ENCODE results near the gene NYAP2.

Gene NYAP2

DNA sequence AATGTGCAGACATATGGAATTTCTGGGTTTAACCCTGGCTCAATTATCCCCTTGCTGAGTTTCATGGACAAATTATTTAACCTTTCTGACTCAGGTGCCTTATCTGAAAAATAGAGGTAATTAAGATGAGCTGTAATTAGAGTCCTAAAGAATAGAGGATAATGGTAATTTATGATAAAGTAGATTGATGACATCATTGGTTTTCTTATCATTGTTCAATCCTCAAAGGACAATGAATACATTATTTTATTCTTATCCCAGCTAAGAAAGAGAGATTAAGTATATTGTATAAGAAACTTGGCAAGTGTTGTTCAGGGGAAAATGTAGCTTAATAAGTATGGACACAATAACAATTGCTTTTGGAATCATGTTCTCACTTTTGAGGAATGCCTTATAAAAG, 279.3 kb downstream of the NYAP2 start:
- Histone ChIP-seq H2BK15ac (ENCODE audit: low read length) (no peak overlapping the region), H2AK5ac (ENCODE audit: low read depth, low read length) (no peak overlapping the region), H2BK120ac (ENCODE audit: low read depth, low read length) (no peak overlapping the region), H4K8ac (ENCODE audit: low read depth, low read length) (no peak overlapping the region), H3K9me3 (replicated peaks in 1 of 2; ENCODE audit: control insufficient read depth in 2 of 2, insufficient read depth in 1 of 2, low read depth in 1 of 2, low read length in 2 of 2) (no peaks in the 10 kb centered on the region), H3K4me3 (ENCODE audit: low read length in 2 of 2) (no peak overlapping the region), H3K27ac (replicated peaks; ENCODE audit: low read length) (no peak overlapping the region), H2BK5ac (ENCODE audit: low read length) (no peak overlapping the region), H3K4ac (ENCODE audit: low read length) (no peak overlapping the region), H3K14ac (ENCODE audit: low read length) (no peak overlapping the region), H3K4me1 (ENCODE audit: control insufficient read depth in 2 of 2, insufficient read depth in 1 of 2, low read depth in 1 of 2, low read length in 2 of 2) (peaks cover 0 to 1% of the 10 kb centered on the region in 2 donors), H3K18ac (ENCODE audit: low read length) (no peak overlapping the region), H3K36me3 (replicated peaks in 1 of 2; ENCODE audit: control insufficient read depth in 2 of 2, insufficient read depth in 2 of 2, low read length in 2 of 2) (no peaks in the 10 kb centered on the region), H3K27me3 (ENCODE audit: control insufficient read depth in 3 of 3, insufficient read depth in 3 of 3, low read depth in 1 of 3, low read length in 3 of 3) (no peaks in the 10 kb centered on the region), H4K91ac (ENCODE audit: low read depth, low read length, poor library complexity) (no peak overlapping the region), H3K9ac (ENCODE audit: low read depth, low read length, poor library complexity) (no peak overlapping the region), H3K79me1 (ENCODE audit: low read depth, low read length) (no peaks in the 10 kb centered on the region), H2AFZ (ENCODE audit: low read length) (no peak overlapping the region), H3K4me2 (ENCODE audit: insufficient read depth, low read length, poor library complexity, severe bottlenecking) (no peak overlapping the region), H3K23ac (ENCODE audit: low read depth, low read length, poor library complexity) (no peak overlapping the region), H2BK12ac (ENCODE audit: low read length) (no peak overlapping the region)
- DNase-seq (ENCODE audit: low spot score): no peak

DNA sequence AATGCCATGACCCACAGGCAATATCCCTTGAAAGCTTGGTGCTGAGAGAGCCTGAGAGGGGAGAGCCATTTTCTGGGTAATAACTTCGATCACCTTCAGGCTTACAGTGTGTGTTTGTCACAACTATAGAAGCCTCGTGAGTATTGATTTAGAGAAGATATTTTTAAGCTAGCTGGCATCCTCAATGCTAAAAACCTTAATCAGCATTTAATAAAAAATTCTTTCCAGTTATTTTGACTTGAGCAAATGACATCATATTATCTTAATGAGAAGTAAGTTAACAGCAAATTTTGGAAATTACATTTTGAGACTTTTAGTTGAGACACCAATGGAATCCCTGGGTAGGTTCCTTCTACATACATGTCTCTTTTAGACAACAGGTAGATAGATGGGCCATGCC, 283.7 kb downstream of the NYAP2 start:
- DNase-seq (ENCODE audit: low spot score): no peak
- H3K36me3 ChIP-seq (replicated peaks in 1 of 2; ENCODE audit: control insufficient read depth in 2 of 2, insufficient read depth in 2 of 2, low read length in 2 of 2): no peaks in the 10 kb centered on the region
- H3K9ac ChIP-seq (ENCODE audit: low read depth, low read length, poor library complexity): no peak overlapping the region
- H3K18ac ChIP-seq (ENCODE audit: low read length): no peak overlapping the region
- WGBS, 2 donors (ENCODE audit: extremely low coverage in 2 of 2, insufficient read length in 2 of 2, insufficient replicate concordance in 1 of 2): no CpG with 5 or more reads among the region's 2 CpGs
- H3K23ac ChIP-seq (ENCODE audit: low read depth, low read length, poor library complexity): no peak overlapping the region
- H3K14ac ChIP-seq (ENCODE audit: low read length): no peak overlapping the region
- H3K4me1 ChIP-seq (ENCODE audit: control insufficient read depth in 2 of 2, insufficient read depth in 1 of 2, low read depth in 1 of 2, low read length in 2 of 2): no peaks in the 10 kb centered on the region
- H3K4ac ChIP-seq (ENCODE audit: low read length): no peak overlapping the region
- H4K91ac ChIP-seq (ENCODE audit: low read depth, low read length, poor library complexity): no peak overlapping the region
- H3K79me1 ChIP-seq (ENCODE audit: low read depth, low read length): no peaks in the 10 kb centered on the region
- no peaks in the 10 kb centered on the region for H3K27me3 ChIP-seq (ENCODE audit: control insufficient read depth in 3 of 3, insufficient read depth in 3 of 3, low read depth in 1 of 3, low read length in 3 of 3)
- no peak overlapping the region for H2BK15ac ChIP-seq (ENCODE audit: low read length)
- no peak overlapping the region for H3K4me2 ChIP-seq (ENCODE audit: insufficient read depth, low read length, poor library complexity, severe bottlenecking)
- no peak overlapping the region for H2BK5ac ChIP-seq (ENCODE audit: low read length)
- no peak overlapping the region for H2BK120ac ChIP-seq (ENCODE audit: low read depth, low read length)
- no peak overlapping the region for H2AFZ ChIP-seq (ENCODE audit: low read length)
- no peak overlapping the region for H3K27ac ChIP-seq (replicated peaks; ENCODE audit: low read length)
- H2BK12ac ChIP-seq (ENCODE audit: low read length): no peak overlapping the region
- H3K9me3 ChIP-seq (replicated peaks in 1 of 2; ENCODE audit: control insufficient read depth in 2 of 2, insufficient read depth in 1 of 2, low read depth in 1 of 2, low read length in 2 of 2): no peaks in the 10 kb centered on the region
- H4K8ac ChIP-seq (ENCODE audit: low read depth, low read length): no peak overlapping the region
- no peak overlapping the region for H2AK5ac ChIP-seq (ENCODE audit: low read depth, low read length)
- H3K4me3 ChIP-seq (ENCODE audit: low read length in 2 of 2): no peak overlapping the region

DNA sequence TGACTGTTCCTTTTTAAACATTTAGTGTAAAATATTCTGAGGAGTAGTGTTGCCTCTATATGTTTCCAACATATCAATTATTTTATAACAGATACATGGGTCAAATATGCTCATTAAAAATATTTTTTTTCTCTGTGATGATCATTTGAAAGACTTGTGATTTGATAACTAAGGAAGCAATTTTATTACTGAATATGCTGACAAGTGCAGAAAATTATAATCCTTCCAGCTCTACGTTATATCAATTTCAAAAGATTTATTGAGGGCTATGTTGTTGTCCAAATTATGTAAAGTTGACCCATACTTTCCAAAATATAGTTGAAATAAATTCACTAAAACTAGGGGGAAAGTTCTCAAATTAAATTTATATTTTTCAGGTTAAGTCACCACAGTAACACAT, 290.6 kb downstream of the NYAP2 start:
- WGBS, 2 donors (ENCODE audit: extremely low coverage in 2 of 2, insufficient read length in 2 of 2, insufficient replicate concordance in 1 of 2): no CpG with 5 or more reads among the region's 1 CpG
- Histone ChIP-seq H3K9me3 (replicated peaks in 1 of 2; ENCODE audit: control insufficient read depth in 2 of 2, insufficient read depth in 1 of 2, low read depth in 1 of 2, low read length in 2 of 2) (no peaks in the 10 kb centered on the region), H3K18ac (ENCODE audit: low read length) (no peak overlapping the region), H3K27me3 (ENCODE audit: control insufficient read depth in 3 of 3, insufficient read depth in 3 of 3, low read depth in 1 of 3, low read length in 3 of 3) (no peaks in the 10 kb centered on the region), H4K91ac (ENCODE audit: low read depth, low read length, poor library complexity) (no peak overlapping the region), H3K23ac (ENCODE audit: low read depth, low read length, poor library complexity) (no peak overlapping the region), H3K79me1 (ENCODE audit: low read depth, low read length) (no peaks in the 10 kb centered on the region), H2BK12ac (ENCODE audit: low read length) (no peak overlapping the region), H3K4ac (ENCODE audit: low read length) (no peak overlapping the region), H3K36me3 (replicated peaks in 1 of 2; ENCODE audit: control insufficient read depth in 2 of 2, insufficient read depth in 2 of 2, low read length in 2 of 2) (no peaks in the 10 kb centered on the region), H2BK15ac (ENCODE audit: low read length) (no peak overlapping the region), H3K14ac (ENCODE audit: low read length) (no peak overlapping the region), H2AK5ac (ENCODE audit: low read depth, low read length) (no peak overlapping the region), H3K4me2 (ENCODE audit: insufficient read depth, low read length, poor library complexity, severe bottlenecking) (no peak overlapping the region), H3K27ac (replicated peaks; ENCODE audit: low read length) (no peak overlapping the region), H2AFZ (ENCODE audit: low read length) (no peak overlapping the region), H3K4me3 (ENCODE audit: low read length in 2 of 2) (no peak overlapping the region), H2BK120ac (ENCODE audit: low read depth, low read length) (no peak overlapping the region), H3K9ac (ENCODE audit: low read depth, low read length, poor library complexity) (no peak overlapping the region), H4K8ac (ENCODE audit: low read depth, low read length) (no peak overlapping the region), H3K4me1 (ENCODE audit: control insufficient read depth in 2 of 2, insufficient read depth in 1 of 2, low read depth in 1 of 2, low read length in 2 of 2) (no peaks in the 10 kb centered on the region), H2BK5ac (ENCODE audit: low read length) (no peak overlapping the region)
- no peak for DNase-seq (ENCODE audit: low spot score)

DNA sequence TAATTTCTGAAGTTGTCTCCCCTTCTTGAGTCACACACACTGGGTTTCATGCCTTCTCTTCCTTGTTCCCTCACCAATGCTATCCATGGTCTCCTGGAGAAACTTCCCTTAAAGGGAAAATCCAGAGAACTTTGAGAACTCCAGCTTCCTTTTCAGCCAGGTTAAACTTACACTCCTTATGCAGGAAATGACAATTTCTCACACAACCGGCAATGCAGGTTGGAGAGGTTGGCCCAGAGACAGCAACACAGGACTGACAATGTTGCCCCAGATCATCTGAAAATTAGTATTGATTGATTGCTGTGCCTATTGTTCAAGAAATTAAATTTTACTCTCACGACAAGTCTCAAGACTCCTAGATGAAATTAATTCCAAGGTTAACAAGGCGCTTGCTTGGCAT, 292.2 kb downstream of the NYAP2 start:
- Histone ChIP-seq H2BK12ac (ENCODE audit: low read length) (no peak overlapping the region), H4K91ac (ENCODE audit: low read depth, low read length, poor library complexity) (no peak overlapping the region), H3K27me3 (ENCODE audit: control insufficient read depth in 3 of 3, insufficient read depth in 3 of 3, low read depth in 1 of 3, low read length in 3 of 3) (no peaks in the 10 kb centered on the region), H3K18ac (ENCODE audit: low read length) (no peak overlapping the region), H4K8ac (ENCODE audit: low read depth, low read length) (no peak overlapping the region), H3K9ac (ENCODE audit: low read depth, low read length, poor library complexity) (no peak overlapping the region), H2BK120ac (ENCODE audit: low read depth, low read length) (no peak overlapping the region), H3K9me3 (replicated peaks in 1 of 2; ENCODE audit: control insufficient read depth in 2 of 2, insufficient read depth in 1 of 2, low read depth in 1 of 2, low read length in 2 of 2) (no peaks in the 10 kb centered on the region), H3K14ac (ENCODE audit: low read length) (no peak overlapping the region), H3K4ac (ENCODE audit: low read length) (no peak overlapping the region), H2AK5ac (ENCODE audit: low read depth, low read length) (no peak overlapping the region), H3K4me1 (ENCODE audit: control insufficient read depth in 2 of 2, insufficient read depth in 1 of 2, low read depth in 1 of 2, low read length in 2 of 2) (no peaks in the 10 kb centered on the region), H2BK5ac (ENCODE audit: low read length) (no peak overlapping the region), H3K4me2 (ENCODE audit: insufficient read depth, low read length, poor library complexity, severe bottlenecking) (no peak overlapping the region), H2AFZ (ENCODE audit: low read length) (no peak overlapping the region), H3K4me3 (ENCODE audit: low read length in 2 of 2) (no peak overlapping the region), H3K27ac (replicated peaks; ENCODE audit: low read length) (no peak overlapping the region), H3K23ac (ENCODE audit: low read depth, low read length, poor library complexity) (no peak overlapping the region), H2BK15ac (ENCODE audit: low read length) (no peak overlapping the region), H3K36me3 (replicated peaks in 1 of 2; ENCODE audit: control insufficient read depth in 2 of 2, insufficient read depth in 2 of 2, low read length in 2 of 2) (no peaks in the 10 kb centered on the region), H3K79me1 (ENCODE audit: low read depth, low read length) (no peaks in the 10 kb centered on the region)
- WGBS, 2 donors (ENCODE audit: extremely low coverage in 2 of 2, insufficient read length in 2 of 2, insufficient replicate concordance in 1 of 2): no CpG with 5 or more reads among the region's 3 CpGs
- DNase-seq (ENCODE audit: low spot score): no peak
